Measurements from ENCODE around the gene ZDHHC11.

ZDHHC11 gene

GRCh38 chr5:887947-888637 lies 37.3 kb upstream of the ZDHHC11 start:
- H3K27me3 ChIP-seq (ENCODE audit: low read depth, low read length), result no peaks in the 10 kb centered on the region
- peaks cover 1% of the 10 kb centered on the region; the same call in 1 of the 2 replicates for H4K20me1 ChIP-seq (ENCODE audit: insufficient read depth, low read length)
- H3K9ac ChIP-seq (ENCODE audit: low read length), result no peak overlapping the region
- no peak overlapping the region for H2AFZ ChIP-seq (ENCODE audit: low read depth, low read length)
- TF ChIP-seq CTCF (IDR thresholded peaks at IDR 0.05; ENCODE audit: low read depth, low read length), result no peak
- TF ChIP-seq EZH2phosphoT487 (IDR thresholded peaks at IDR 0.05; ENCODE audit: low read depth), result no peak
- H3K36me3 ChIP-seq (replicated peaks; ENCODE audit: low read depth, low read length), result peaks cover 65% of the 10 kb centered on the region
- H3K9me3 ChIP-seq (ENCODE audit: insufficient read depth, low read length), result no peaks in the 10 kb centered on the region
- peaks cover 80% of the 10 kb centered on the region for H3K79me2 ChIP-seq (ENCODE audit: low read length)
- H3K27ac ChIP-seq (ENCODE audit: low read length), result no peak overlapping the region
- no peak overlapping the region for H3K4me2 ChIP-seq (ENCODE audit: low read length)
- H3K4me3 ChIP-seq (ENCODE audit: low read length), result no peak overlapping the region
- peaks cover 6% of the 10 kb centered on the region for H3K4me1 ChIP-seq (ENCODE audit: low read length)

- H3K27me3 ChIP-seq (ENCODE audit: low read depth, low read length), result no peaks in the 10 kb centered on the region
- H3K36me3 ChIP-seq (replicated peaks; ENCODE audit: low read depth, low read length), result peaks cover 70% of the 10 kb centered on the region
- H3K27ac ChIP-seq (ENCODE audit: low read length), result no peak overlapping the region
- H3K4me3 ChIP-seq (ENCODE audit: low read length), result no peak overlapping the region
- H3K4me2 ChIP-seq (ENCODE audit: low read length), result no peak overlapping the region
- H3K79me2 ChIP-seq (ENCODE audit: low read length), result peaks cover 80% of the 10 kb centered on the region
- no peak overlapping the region for H2AFZ ChIP-seq (ENCODE audit: low read depth, low read length)
- H3K4me1 ChIP-seq (ENCODE audit: low read length), result peaks cover 6% of the 10 kb centered on the region
- peaks cover 14% of the 10 kb centered on the region for H4K20me1 ChIP-seq (ENCODE audit: insufficient read depth, low read length)
- H3K9ac ChIP-seq (ENCODE audit: low read length), result no peak overlapping the region
- TF ChIP-seq EZH2phosphoT487 (IDR thresholded peaks at IDR 0.05; ENCODE audit: low read depth) (no peak), CTCF (IDR thresholded peaks at IDR 0.05; ENCODE audit: low read depth, low read length) (no peak)
- H3K9me3 ChIP-seq (ENCODE audit: insufficient read depth, low read length), result no peaks in the 10 kb centered on the region
Measured at GRCh38 chr5:886716-887325, 36.0 kb upstream of the ZDHHC11 start.

- Histone ChIP-seq H2AFZ (ENCODE audit: low read depth, low read length) (no peak overlapping the region), H4K20me1 (ENCODE audit: insufficient read depth, low read length) (peaks cover 14% of the 10 kb centered on the region), H3K9me3 (ENCODE audit: insufficient read depth, low read length) (no peaks in the 10 kb centered on the region), H3K9ac (ENCODE audit: low read length) (no peak overlapping the region), H3K79me2 (ENCODE audit: low read length) (peaks cover 77% of the 10 kb centered on the region), H3K27ac (ENCODE audit: low read length) (no peak overlapping the region), H3K36me3 (replicated peaks; ENCODE audit: low read depth, low read length) (peaks cover 70% of the 10 kb centered on the region), H3K4me3 (ENCODE audit: low read length) (no peak overlapping the region), H3K27me3 (ENCODE audit: low read depth, low read length) (no peaks in the 10 kb centered on the region), H3K4me2 (ENCODE audit: low read length) (no peak overlapping the region), H3K4me1 (ENCODE audit: low read length) (peaks cover 2% of the 10 kb centered on the region)
- TF ChIP-seq EZH2phosphoT487 (IDR thresholded peaks at IDR 0.05; ENCODE audit: low read depth), result no peak
- TF ChIP-seq CTCF (IDR thresholded peaks at IDR 0.05; ENCODE audit: low read depth, low read length), result no peak
Measured at GRCh38 chr5:886036-886435, 35.2 kb upstream of the ZDHHC11 start.

- Histone ChIP-seq H3K27ac (ENCODE audit: low read length) (no peak overlapping the region), H3K4me3 (ENCODE audit: low read length) (no peak overlapping the region), H3K4me1 (ENCODE audit: low read length) (no peaks in the 10 kb centered on the region), H3K27me3 (ENCODE audit: low read depth, low read length) (no peaks in the 10 kb centered on the region), H2AFZ (ENCODE audit: low read depth, low read length) (no peak overlapping the region), H3K79me2 (ENCODE audit: low read length) (peaks cover 72% of the 10 kb centered on the region), H3K4me2 (ENCODE audit: low read length) (no peak overlapping the region), H3K36me3 (replicated peaks; ENCODE audit: low read depth, low read length) (peaks cover 67% of the 10 kb centered on the region), H4K20me1 (ENCODE audit: insufficient read depth, low read length) (peaks cover 14% of the 10 kb centered on the region), H3K9me3 (ENCODE audit: insufficient read depth, low read length) (no peaks in the 10 kb centered on the region), H3K9ac (ENCODE audit: low read length) (no peak overlapping the region)
- TF ChIP-seq CTCF (IDR thresholded peaks at IDR 0.05; ENCODE audit: low read depth, low read length) (no peak), EZH2phosphoT487 (IDR thresholded peaks at IDR 0.05; ENCODE audit: low read depth) (no peak)
Measured at GRCh38 chr5:885529-885928, 34.7 kb upstream of the ZDHHC11 start.

All from OCI-LY3 (cell line).